HG03520 (cell line): ENCODE data around the gene KCTD8.
"Not testable (repeated sequence)": the region's sequence is repeated elsewhere in the genome, so short reads cannot be mapped to it uniquely, and the experiment has no call there.

Experiments used
- ATAC-seq: cut with Tn5 transposase; IDR thresholded peaks from one replicate; pipeline ENCODE4 v1.9.1; 2021; ENCODE audit warnings: mild to moderate bottlenecking, moderate library complexity; ENCODE audit not compliant: unreplicated experiment

The KCTD8 gene

DNA sequence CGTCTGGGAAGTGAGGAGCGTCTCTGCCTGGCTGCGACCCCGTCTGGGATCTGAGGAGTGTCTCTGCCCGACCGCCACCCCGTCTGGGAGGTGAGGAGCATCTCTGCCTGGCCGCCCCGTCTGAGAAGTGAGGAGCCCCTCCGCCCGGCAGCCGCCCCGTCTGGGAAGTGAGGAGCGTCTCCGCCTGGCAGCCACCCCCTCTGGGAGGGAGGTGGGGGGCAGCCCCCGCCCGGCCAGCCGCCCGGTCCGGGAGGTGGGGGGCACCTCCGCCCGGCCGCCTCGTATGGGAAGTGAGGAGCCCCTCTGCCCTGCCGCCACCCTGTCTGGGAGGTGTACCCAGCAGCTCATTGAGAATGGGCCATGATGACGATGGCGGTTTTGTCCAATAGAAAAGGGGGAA is 280.8 kb downstream of the KCTD8 start:
- not testable (repeated sequence) for ATAC-seq

DNA sequence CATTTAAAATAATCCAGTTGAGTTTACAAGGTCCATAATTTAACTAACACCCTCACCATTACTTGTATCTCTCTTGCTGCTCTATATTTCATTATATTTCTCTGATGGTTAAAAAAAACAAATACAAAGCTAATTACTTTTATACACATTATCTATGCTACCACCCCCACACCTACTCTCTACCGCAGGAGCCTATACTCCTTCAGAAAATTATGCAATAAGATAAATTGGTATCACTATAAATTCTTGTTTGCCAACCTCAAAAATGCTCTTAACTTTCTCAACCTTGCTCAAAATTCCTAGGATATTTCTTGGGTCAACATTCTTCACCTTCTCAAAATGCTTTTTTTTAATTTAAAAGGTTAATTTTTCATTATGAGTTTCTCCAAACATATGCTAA is 282.7 kb downstream of the KCTD8 start:
- no peak for ATAC-seq

GRCh38 chr4:44162538-44163270 is 285.9 kb downstream of the KCTD8 start:
- ATAC-seq, result no peak

- ATAC-seq, result no peak
Observed at GRCh38 chr4:44161756-44162155, 286.9 kb downstream of the KCTD8 start.

- no peak for ATAC-seq
Observed at GRCh38 chr4:44160776-44161367, 287.7 kb downstream of the KCTD8 start.

DNA sequence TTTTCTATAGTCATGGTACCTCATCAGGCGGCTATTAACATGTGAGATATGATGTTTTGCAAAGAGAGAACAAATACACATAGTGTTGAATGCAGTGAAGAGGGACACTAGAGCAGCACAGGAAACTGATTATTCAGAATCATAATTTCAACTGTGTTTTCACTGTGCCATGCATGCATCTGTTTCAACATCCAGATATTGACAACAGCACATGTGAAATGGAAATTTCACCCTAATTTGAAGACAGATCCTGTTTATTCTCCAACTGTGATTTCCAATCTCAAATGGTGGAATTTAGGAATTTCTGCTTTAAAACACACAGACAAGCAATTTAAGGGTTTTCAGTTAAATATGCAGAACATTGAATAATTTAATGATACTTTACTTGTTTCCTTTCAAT is 288.6 kb downstream of the KCTD8 start:
- ATAC-seq, result no peak

GRCh38 chr4:44157611-44158277 is 290.9 kb downstream of the KCTD8 start:
- no peak for ATAC-seq

DNA sequence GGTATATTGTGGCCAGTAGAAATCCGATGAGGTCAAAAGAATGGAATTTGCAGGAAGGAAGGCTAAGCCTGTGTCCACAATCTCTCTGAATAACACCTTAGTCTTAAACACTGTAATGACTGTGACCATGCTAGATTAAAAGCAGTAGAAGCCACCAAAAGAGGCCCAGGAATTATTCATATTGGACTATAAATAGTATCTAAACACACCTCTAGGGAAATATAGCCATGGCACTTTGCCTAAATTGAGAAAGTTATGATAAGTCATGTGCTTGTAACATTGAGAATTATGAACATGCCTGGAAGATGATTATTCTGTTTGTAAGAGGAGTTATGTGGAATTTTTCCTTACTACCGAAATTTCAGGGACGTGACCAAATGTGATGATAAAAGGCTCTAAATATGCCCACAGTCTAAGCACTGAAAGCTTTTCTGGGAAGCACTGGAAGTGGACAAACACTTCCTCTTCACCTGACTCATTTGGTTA is 298.5 kb downstream of the KCTD8 start:
- ATAC-seq, result no peak

DNA sequence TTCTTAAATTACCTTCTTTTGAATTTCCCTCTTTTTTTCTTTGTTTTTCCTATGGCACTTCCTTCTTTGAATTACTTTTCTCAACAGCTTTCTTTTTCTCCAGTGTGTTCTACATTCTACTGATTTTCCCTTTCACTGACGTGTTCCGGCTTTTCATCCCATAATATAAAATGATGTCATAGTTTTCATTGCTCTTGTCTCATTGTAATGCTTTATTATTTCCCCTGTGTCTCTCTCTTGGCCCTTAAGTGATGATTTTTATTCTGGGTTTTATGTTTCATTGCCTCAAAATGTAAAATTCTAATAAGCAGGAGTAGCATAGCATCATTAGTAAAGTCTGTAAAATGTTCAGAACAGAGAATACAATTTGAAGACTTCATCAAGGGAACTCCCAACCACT is 299.3 kb downstream of the KCTD8 start:
- ATAC-seq, result no peak

DNA sequence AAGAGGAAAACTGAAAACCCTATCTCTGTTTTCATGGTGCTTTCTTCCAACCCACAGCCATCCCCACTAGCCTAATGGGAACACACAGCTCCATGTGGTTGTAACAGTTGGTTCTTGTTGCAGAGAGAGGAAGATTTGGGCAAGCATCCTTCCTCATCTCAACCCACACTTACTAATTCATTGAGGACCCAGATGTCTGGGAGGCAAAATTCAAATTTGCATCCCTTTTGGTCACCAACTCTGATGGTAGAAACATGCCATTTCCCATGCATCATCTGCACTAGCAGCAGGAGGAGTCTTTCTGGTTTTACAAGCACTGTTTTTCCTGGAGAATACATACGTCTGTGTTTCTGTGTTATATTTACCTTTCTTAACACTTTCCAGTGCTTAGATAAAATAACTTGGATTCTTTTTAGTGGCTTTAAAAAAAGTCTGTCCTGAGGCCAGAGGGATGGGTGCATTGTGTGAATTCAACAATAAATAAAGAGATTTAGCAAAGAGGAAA is 301.0 kb downstream of the KCTD8 start:
- no peak for ATAC-seq

DNA sequence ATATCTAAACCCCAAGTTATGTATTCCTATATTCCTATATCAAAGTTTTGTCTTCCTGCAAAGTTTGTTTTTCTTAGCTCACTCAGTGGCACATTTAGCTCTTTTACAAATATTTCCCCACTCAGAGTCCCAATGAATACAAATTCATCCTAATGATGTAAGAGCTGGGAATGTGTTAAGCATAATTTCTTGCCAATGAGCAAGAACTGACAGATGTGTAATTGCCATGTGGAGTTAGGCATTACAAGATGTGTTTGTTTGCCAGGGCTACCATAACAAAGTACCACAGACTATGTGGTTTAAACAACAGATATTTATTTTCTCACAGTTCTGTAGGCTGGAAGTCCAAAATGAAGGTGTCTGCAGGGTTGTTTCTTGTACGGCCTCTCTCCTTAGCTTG is 302.1 kb downstream of the KCTD8 start:
- no peak for ATAC-seq

DNA sequence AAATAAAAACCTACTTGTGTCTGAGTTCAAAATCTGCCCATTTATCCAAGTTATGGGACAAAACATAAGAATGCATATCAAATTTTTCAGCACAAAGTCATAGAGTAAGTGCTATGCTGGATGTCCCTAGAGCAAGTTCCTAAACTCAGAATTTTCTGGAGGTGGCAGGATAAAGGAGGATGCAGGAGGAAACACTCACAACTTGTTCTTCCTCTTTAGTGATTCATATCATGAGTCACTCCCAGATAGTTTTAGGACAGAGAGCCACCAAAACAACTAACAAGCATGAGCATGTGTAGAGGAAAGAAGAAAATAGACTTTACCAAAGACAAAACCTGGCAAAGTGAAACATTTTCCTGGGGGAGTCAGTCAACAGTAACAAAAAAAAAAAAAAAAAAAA is 302.7 kb downstream of the KCTD8 start:
- no peak for ATAC-seq

GRCh38 chr4:44132526-44132925 is 316.1 kb downstream of the KCTD8 start:
- no peak for ATAC-seq
